HepG2 (cell line): ENCODE measurements around the gene FHIT. TPM values are rescaled to one million over a fixed set of nuclear protein-coding genes. Genes with fewer than 3 reads are reported as not detected.

Experiments
- ATAC-seq: fragments of 200-7000 bp; cut with Tn5 transposase; 3 replicates; pipeline ENCODE4 v1.9.1; 2020; ENCODE audit warnings: mild to moderate bottlenecking, moderate library complexity
- BruUV-seq: library from RNA; stranded (reverse); fragments of 400-500 nt; replicated peaks from 2 replicates; lab custom pipeline; 2021; lab: Mats Ljungman, UMichigan
- CTCF ChIA-PET: fragments of 300-600 bp; formaldehyde crosslinking; extraction: SDS; loops from one replicate; lab custom pipeline; 2021; ENCODE audit warnings: low total read pairs, inconsistent platforms, low intra/inter-chr PET ratio; lab: Yijun Ruan, JAX
- POLR2A ChIA-PET: fragments of 350-600 bp; sonication (Branson Sonifier 250); formaldehyde crosslinking; loops from one replicate; lab custom pipeline; 2020; ENCODE audit warnings: antibody characterized with exemption, inconsistent platforms; lab: Yijun Ruan, JAX
- DNase-seq: peaks from one replicate; pipeline ENCODE4 v3.0.0-alpha.2; 2015; ENCODE audit warnings: low spot score
- FAIRE-seq: peaks from 3 replicates; lab custom pipeline; 2011; peaks lifted over from hg19 to GRCh38; lab: Jason Lieb, UNC
- H2AFZ ChIP-seq: one replicate; pipeline ENCODE4 v1.6.1; 2011; ENCODE audit warnings: low read length, inconsistent platforms
- H3K27ac ChIP-seq: fragments of 300-600 bp; 3 replicates; pipeline ENCODE4 v1.8.0; 2011; ENCODE audit warnings: mixed run types, mild to moderate bottlenecking, mixed read lengths, low read length, inconsistent platforms; ENCODE audit not compliant: insufficient read depth; ENCODE audit errors: extremely low read length
- H3K27me3 ChIP-seq, 2 experiments: fragments of 200-600 bp in 1 of 2; 2 replicates in 1 of 2; 3 replicates in 1 of 2; pipeline versions ENCODE4 v1.6.0 to v1.8.0; 2011; ENCODE audit warnings: low read length in 2 of 2, mild to moderate bottlenecking in 2 of 2, moderate library complexity in 2 of 2, inconsistent platforms in 1 of 2; ENCODE audit not compliant: insufficient read depth in 2 of 2, control insufficient read depth in 1 of 2
- H3K36me3 ChIP-seq, 2 experiments: fragments of 200-600 bp in 1 of 2; replicated peaks in 1 of 2; 2 replicates in 1 of 2; 3 replicates in 1 of 2; pipeline versions ENCODE4 v1.5.1 to v1.8.0; 2011; ENCODE audit warnings: low read length in 2 of 2, inconsistent platforms in 1 of 2; ENCODE audit not compliant: insufficient read depth in 2 of 2, control insufficient read depth in 1 of 2
- H3K4me1 ChIP-seq: 2 replicates; pipeline ENCODE4 v1.5.1; 2012; ENCODE audit warnings: low read length, inconsistent platforms; ENCODE audit not compliant: insufficient read depth
- H3K4me2 ChIP-seq: 2 replicates; pipeline ENCODE4 v1.6.0; 2011; ENCODE audit warnings: low read depth, low read length, inconsistent platforms
- H3K4me3 ChIP-seq, 3 experiments: fragments of 200-600 bp in 1 of 3; sonication (generic), shearing (Covaris generic) in 1 of 3; replicated peaks in 1 of 3; 2 replicates each; pipeline ENCODE4 v1.5.1; 2011 to 2016; ENCODE audit warnings: low read length in 3 of 3, inconsistent platforms in 2 of 3, low read depth in 2 of 3, mild to moderate bottlenecking in 2 of 3, control low read depth in 1 of 3, mixed read lengths in 1 of 3; ENCODE audit not compliant: insufficient read depth in 1 of 3
- H3K79me2 ChIP-seq: one replicate; pipeline ENCODE4 v1.6.1; 2011; ENCODE audit warnings: low read length, inconsistent platforms; ENCODE audit not compliant: insufficient read depth
- H3K9ac ChIP-seq: 2 replicates; pipeline ENCODE4 v1.6.0; 2011; ENCODE audit warnings: mild to moderate bottlenecking, low read depth, low read length, inconsistent platforms; ENCODE audit not compliant: insufficient read depth
- H3K9me3 ChIP-seq: 2 replicates; pipeline ENCODE4 v1.5.1; 2012; ENCODE audit warnings: mild to moderate bottlenecking, low read length
- H4K20me1 ChIP-seq: 2 replicates; pipeline ENCODE4 v1.6.0; 2011; ENCODE audit warnings: inconsistent platforms, mild to moderate bottlenecking, low read length, moderate library complexity; ENCODE audit not compliant: insufficient read depth
- CCAR2 ChIP-seq: fragments of 200-400 bp; formaldehyde crosslinking; optimal IDR thresholded peaks from 2 replicates; pipeline ENCODE3; 2018; ENCODE audit warnings: low read depth, mild to moderate bottlenecking, low read length, moderate library complexity
- HDAC2 ChIP-seq: sonication (generic); formaldehyde crosslinking; IDR thresholded peaks from 2 replicates; pipeline ENCODE4 v1.4.0; 2020; ENCODE audit warnings: missing genetic modification reagents
- HOXA9 ChIP-seq: sonication (generic); formaldehyde crosslinking; IDR thresholded peaks from 2 replicates; pipeline ENCODE4 v1.8.1; 2022; ENCODE audit warnings: missing genetic modification reagents, mild to moderate bottlenecking, moderate library complexity, borderline replicate concordance
- MATR3 ChIP-seq: sonication (generic); formaldehyde crosslinking; IDR thresholded peaks from 2 replicates; pipeline ENCODE4 v1.4.0; 2020; ENCODE audit warnings: missing genetic modification reagents
- MBNL3 ChIP-seq: fragments of 250-450 bp; sonication (Bioruptor Pico); conservative IDR thresholded peaks from 2 replicates; pipeline ENCODE4 v1.8.0; 2022; ENCODE audit warnings: mild to moderate bottlenecking, inconsistent platforms
- SALL1 ChIP-seq: sonication (generic); formaldehyde crosslinking; IDR thresholded peaks from 2 replicates; pipeline ENCODE4 v1.8.0; 2022; ENCODE audit warnings: mild to moderate bottlenecking, missing genetic modification reagents
- TBL1XR1 ChIP-seq: fragments of 150-350 bp; IDR thresholded peaks from 2 replicates; pipeline ENCODE4 v1.6.1; 2014; ENCODE audit warnings: borderline replicate concordance, low read length; ENCODE audit not compliant: partially characterized antibody
- TCF12 ChIP-seq, 2 experiments: fragments of 450-650 bp in 1 of 2; sonication (generic) in 1 of 2; formaldehyde crosslinking in 1 of 2; IDR thresholded peaks; 2 replicates each; pipeline versions ENCODE4 v1.6.1 to v1.8.0; 2017 to 2022; ENCODE audit warnings: antibody characterized with exemption in 1 of 2, mild to moderate bottlenecking in 1 of 2, missing genetic modification reagents in 1 of 2, moderate library complexity in 1 of 2
- THAP7 ChIP-seq: sonication (generic); formaldehyde crosslinking; IDR thresholded peaks from 2 replicates; pipeline ENCODE4 v1.8.1; 2023; ENCODE audit warnings: mild to moderate bottlenecking, missing genetic modification reagents
- UBTF ChIP-seq: sonication (generic); formaldehyde crosslinking; IDR thresholded peaks from 2 replicates; pipeline ENCODE4 v1.4.0; 2020; ENCODE audit warnings: mild to moderate bottlenecking, missing genetic modification reagents
- ZNF318 ChIP-seq: sonication (generic); formaldehyde crosslinking; IDR thresholded peaks from 2 replicates; pipeline ENCODE4 v1.4.0; 2020; ENCODE audit warnings: mild to moderate bottlenecking, missing genetic modification reagents
- ZNF484 ChIP-seq: sonication (generic); formaldehyde crosslinking; IDR thresholded peaks from 2 replicates; pipeline ENCODE4 v1.5.1; 2020; ENCODE audit warnings: mild to moderate bottlenecking, low read depth, missing genetic modification reagents, borderline replicate concordance
- WGBS: methylation state at CpG from one replicate; pipeline ENCODE4 v1.1.6; 2017; ENCODE audit warnings: low lambda C conversion rate; 5-methylcytosine and 5-hydroxymethylcytosine counted together
- in situ Hi-C: cut with HindIII; loops from 2 replicates; pipeline ENCODE4 v1.10.0; 2017; ENCODE audit warnings: low pct_unique_long_range_greater_than_20kb; ENCODE audit not compliant: extremely low pct_ligation_motif_present
- intact Hi-C: fragments of 100-400 bp; cut with micrococcal nuclease; formaldehyde crosslinking; loops from one replicate; pipeline ENCODE4 v1.10.0; 2022; ENCODE audit not compliant: unreplicated experiment
- polyA plus RNA-seq, 8 experiments: library from polyadenylated mRNA; depleted of rRNA in 3 of 8; stranded (reverse) in 7 of 8; unstranded in 1 of 8; fragments of >200 nt; fragmentation: Illumina TruSeq in 4 of 8; extraction: Trizol in 4 of 8; gene quantifications; 2 replicates each; pipeline versions ENCODE4 v1.2.1 to v1.2.3, GENCODE V29; 2011 to 2016; ENCODE audit warnings: low read depth in 4 of 8, missing spikeins in 1 of 8, mixed read lengths in 1 of 8; ENCODE audit not compliant: insufficient read depth in 1 of 8
- total RNA-seq, 5 experiments: library from RNA; depleted of rRNA; stranded (reverse); fragments of >200 nt; fragmentation: Illumina TruSeq; extraction: Trizol; gene quantifications; 2 replicates each; pipeline ENCODE4 v1.2.3, GENCODE V29; 2016; ENCODE audit warnings: low read depth in 1 of 5

The FHIT gene
- total and polyA plus RNA-seq, 2 of the 13 experiments (the other 11 are each of a cell fraction or from before 2014, with no cell fraction given): 4.0 to 4.6 TPM

GRCh38 chr3:60609446-60609845, 641.8 kb downstream of the FHIT start:
- no peak for FAIRE-seq
- TF ChIP-seq ZNF318 (CRISPR knock-in tag): no peak
- TF ChIP-seq CCAR2: no peak
- no peak for TF ChIP-seq TCF12 (IDR thresholded peaks at IDR 0.05)
- no peak for TF ChIP-seq TCF12 (CRISPR knock-in tag; IDR thresholded peaks at IDR 0.05)
- no peak for TF ChIP-seq HOXA9 (CRISPR knock-in tag)
- TF ChIP-seq ZNF484: no peak
- no peak for TF ChIP-seq TBL1XR1
- no peak for TF ChIP-seq SALL1 (CRISPR knock-in tag)
- no peak for TF ChIP-seq UBTF
- no peak for TF ChIP-seq THAP7 (CRISPR knock-in tag)
- TF ChIP-seq MBNL3 (CRISPR knock-in tag): no peak
- TF ChIP-seq MATR3 (CRISPR knock-in tag): no peak
- TF ChIP-seq HDAC2 (CRISPR knock-in tag): no peak

More at GRCh38 chr3:60609446-60609845, 641.8 kb downstream of the FHIT start:
- no peak overlapping the region for H3K9ac ChIP-seq
- no peaks in the 10 kb centered on the region for H3K79me2 ChIP-seq
- no peaks in the 10 kb centered on the region for H4K20me1 ChIP-seq
- WGBS: 78% methylated on average over 4 of the region's 4 CpGs
- no peak overlapping the region for H2AFZ ChIP-seq
- ChIA-PET POLR2A (no interaction called here), CTCF (no interaction called here)
- in situ Hi-C loops: no loop called here
- no peaks in the 10 kb centered on the region for H3K4me1 ChIP-seq
- no peaks in the 10 kb centered on the region for H3K27me3 ChIP-seq
- DNase-seq (no peak), ATAC-seq (no peak)
- H3K27ac ChIP-seq: no peak overlapping the region
- no peak overlapping the region for H3K4me2 ChIP-seq
- intact Hi-C loops: no loop called here
- no peaks in the 10 kb centered on the region for H3K9me3 ChIP-seq
- no peak overlapping the region for H3K4me3 ChIP-seq
- no TSS peak for BruUV-seq
- no peaks in the 10 kb centered on the region for H3K36me3 ChIP-seq
